Neutrophil (primary cell): ENCODE data around the gene CX3CL1.

Experiments
- H3K27ac ChIP-seq: fragments of 200-600 bp; sonication (generic); 2 replicates; pipeline ENCODE4 v1.5.1; 2016; ENCODE audit warnings: mild to moderate bottlenecking, moderate library complexity
- H3K27me3 ChIP-seq: fragments of 200-600 bp; sonication (generic); 2 replicates; pipeline ENCODE4 v1.6.0; 2016; ENCODE audit warnings: mild to moderate bottlenecking
- H3K36me3 ChIP-seq: fragments of 200-600 bp; sonication (generic); 2 replicates; pipeline ENCODE4 v1.5.1; 2017
- H3K4me1 ChIP-seq, 2 experiments: fragments of 200-600 bp in 1 of 2; sonication (generic) in 1 of 2; 1 replicate in 1 of 2; 2 replicates in 1 of 2; pipeline versions ENCODE4 v1.5.1 to v1.6.1; 2013 to 2016; ENCODE audit warnings: low read depth in 1 of 2, low read length in 1 of 2, mild to moderate bottlenecking in 1 of 2, moderate library complexity in 1 of 2; ENCODE audit not compliant: control insufficient read depth in 1 of 2, insufficient read depth in 1 of 2
- H3K4me3 ChIP-seq, 2 experiments: fragments of 200-600 bp in 1 of 2; sonication (generic) in 1 of 2; 1 replicate in 1 of 2; 2 replicates in 1 of 2; pipeline ENCODE4 v1.5.1; 2013 to 2016; ENCODE audit warnings: low read depth in 1 of 2, low read length in 1 of 2, mild to moderate bottlenecking in 1 of 2, moderate library complexity in 1 of 2
- H3K9me3 ChIP-seq: fragments of 200-600 bp; sonication (generic); 2 replicates; pipeline ENCODE4 v1.5.1; 2016
- CTCF ChIP-seq: fragments of 200-600 bp; sonication (generic); IDR thresholded peaks from 2 replicates; pipeline ENCODE4 v1.5.1; 2016; ENCODE audit warnings: antibody characterized with exemption

The CX3CL1 gene

GRCh38 chr16:57409065-57409464 lies 36.8 kb downstream of the CX3CL1 start:
- H3K36me3 ChIP-seq = no peaks in the 10 kb centered on the region
- H3K4me1 ChIP-seq = peaks cover 0 to 9% of the 10 kb centered on the region in 2 experiments
- no peak for TF ChIP-seq CTCF
- peaks cover 16% of the 10 kb centered on the region for H3K27me3 ChIP-seq
- no peak overlapping the region for H3K27ac ChIP-seq
- no peaks in the 10 kb centered on the region for H3K9me3 ChIP-seq
- no peak overlapping the region for H3K4me3 ChIP-seq

GRCh38 chr16:57409870-57410587 lies 37.7 kb downstream of the CX3CL1 start:
- Histone ChIP-seq H3K4me1 (peaks cover 0 to 9% of the 10 kb centered on the region in 2 experiments), H3K4me3 (no peak overlapping the region), H3K27ac (no peak overlapping the region), H3K9me3 (no peaks in the 10 kb centered on the region), H3K27me3 (peaks cover 13% of the 10 kb centered on the region), H3K36me3 (no peaks in the 10 kb centered on the region)
- TF ChIP-seq CTCF = no peak

GRCh38 chr16:57411362-57411976 lies 39.2 kb downstream of the CX3CL1 start:
- H3K4me1 ChIP-seq = peaks cover under 1 to 10% of the 10 kb centered on the region in 2 experiments
- H3K27ac ChIP-seq = no peak overlapping the region
- H3K27me3 ChIP-seq = peaks cover 19% of the 10 kb centered on the region
- no peak overlapping the region for H3K4me3 ChIP-seq
- H3K9me3 ChIP-seq = no peaks in the 10 kb centered on the region
- TF ChIP-seq CTCF = no peak
- no peaks in the 10 kb centered on the region for H3K36me3 ChIP-seq

- H3K9me3 ChIP-seq = no peaks in the 10 kb centered on the region
- H3K27me3 ChIP-seq = peaks cover 22% of the 10 kb centered on the region
- TF ChIP-seq CTCF = no peak
- peaks cover 10% of the 10 kb centered on the region in 2 experiments for H3K4me1 ChIP-seq
- H3K27ac ChIP-seq = no peak overlapping the region
- H3K4me3 ChIP-seq = no peak overlapping the region
- H3K36me3 ChIP-seq = no peaks in the 10 kb centered on the region
Measured at GRCh38 chr16:57412584-57412983, 40.3 kb downstream of the CX3CL1 start.

- peaks cover 22% of the 10 kb centered on the region for H3K27me3 ChIP-seq
- no peak overlapping the region for H3K4me3 ChIP-seq
- peaks cover 10% of the 10 kb centered on the region in 2 experiments for H3K4me1 ChIP-seq
- H3K36me3 ChIP-seq = no peaks in the 10 kb centered on the region
- H3K27ac ChIP-seq = no peak overlapping the region
- TF ChIP-seq CTCF = no peak
- no peaks in the 10 kb centered on the region for H3K9me3 ChIP-seq
Measured at GRCh38 chr16:57413301-57413730, 41.0 kb downstream of the CX3CL1 start.
